ENCODE measurements around the gene OR51B4. TPM values are rescaled to one million over a fixed set of nuclear protein-coding genes. Genes with fewer than 3 reads are reported as not detected.

The OR51B4 gene
- total RNA-seq, 2 donors from 2014 or later: not detected

- Mint-ChIP-seq H3K36me3 (ENCODE audit: low read depth) (no peaks in the 10 kb centered on the region), H3K27ac (no peak overlapping the region), H3K9me3 (no peaks in the 10 kb centered on the region), H3K4me3 (no peak overlapping the region), H3K4me1 (peaks cover 3% of the 10 kb centered on the region), H3K27me3 (ENCODE audit: insufficient read depth) (no peaks in the 10 kb centered on the region)
- H3K4me1 ChIP-seq (ENCODE audit: control insufficient read depth, insufficient read depth, low read length): no peaks in the 10 kb centered on the region
- no peak for TF ChIP-seq CTCF (conservative IDR thresholded peaks at IDR 0.05)
- no peak overlapping the region for H3K4me3 ChIP-seq (ENCODE audit: low read length)
- H3K27ac ChIP-seq (ENCODE audit: low read depth, low read length): no peak overlapping the region
- 100% methylated on average over 1 of the region's 1 CpG for WGBS, 2 experiments (ENCODE audit: insufficient coverage in 1 of 2, insufficient read length in 1 of 2)
- no peaks in the 10 kb centered on the region for H3K9me3 ChIP-seq (ENCODE audit: control insufficient read depth, low read length)
- H3K9ac ChIP-seq (ENCODE audit: extremely low read depth, low read length, poor library complexity, severe bottlenecking): no peak overlapping the region
- H3K36me3 ChIP-seq (ENCODE audit: control insufficient read depth, insufficient read depth, low read length): no peaks in the 10 kb centered on the region
- H3K27me3 ChIP-seq (ENCODE audit: control insufficient read depth, insufficient read depth, low read length, poor library complexity, severe bottlenecking): no peaks in the 10 kb centered on the region
- DNase-seq: no peak
Measured at GRCh38 chr11:5310423-5310822, 8.7 kb upstream of the OR51B4 start.

- Histone ChIP-seq H3K27me3 (ENCODE audit: control insufficient read depth, insufficient read depth, low read length, poor library complexity, severe bottlenecking) (no peaks in the 10 kb centered on the region), H3K27ac (ENCODE audit: low read depth, low read length) (no peak overlapping the region), H3K9ac (ENCODE audit: extremely low read depth, low read length, poor library complexity, severe bottlenecking) (no peak overlapping the region), H3K4me3 (ENCODE audit: low read length) (no peak overlapping the region), H3K9me3 (ENCODE audit: control insufficient read depth, low read length) (no peaks in the 10 kb centered on the region), H3K4me1 (ENCODE audit: control insufficient read depth, insufficient read depth, low read length) (no peaks in the 10 kb centered on the region), H3K36me3 (ENCODE audit: control insufficient read depth, insufficient read depth, low read length) (no peaks in the 10 kb centered on the region)
- Mint-ChIP-seq H3K4me1 (peaks cover 3% of the 10 kb centered on the region), H3K27me3 (ENCODE audit: insufficient read depth) (no peaks in the 10 kb centered on the region), H3K27ac (no peak overlapping the region), H3K4me3 (no peak overlapping the region), H3K36me3 (ENCODE audit: low read depth) (no peaks in the 10 kb centered on the region), H3K9me3 (no peaks in the 10 kb centered on the region)
- WGBS, 2 experiments (ENCODE audit: insufficient coverage in 1 of 2, insufficient read length in 1 of 2): 91% methylated on average over 2 of the region's 2 CpGs; no CpG with 5 or more reads in 1 of the 2 experiments
- no peak for TF ChIP-seq CTCF (conservative IDR thresholded peaks at IDR 0.05)
- no peak for DNase-seq
Measured at GRCh38 chr11:5307256-5308019, 5.7 kb upstream of the OR51B4 start.

- H3K4me3 ChIP-seq (ENCODE audit: low read length): no peak overlapping the region
- H3K27me3 ChIP-seq (ENCODE audit: control insufficient read depth, insufficient read depth, low read length, poor library complexity, severe bottlenecking): no peaks in the 10 kb centered on the region
- no peaks in the 10 kb centered on the region for H3K36me3 ChIP-seq (ENCODE audit: control insufficient read depth, insufficient read depth, low read length)
- H3K4me1 ChIP-seq (ENCODE audit: control insufficient read depth, insufficient read depth, low read length): no peaks in the 10 kb centered on the region
- H3K9ac ChIP-seq (ENCODE audit: extremely low read depth, low read length, poor library complexity, severe bottlenecking): no peak overlapping the region
- no peak overlapping the region for H3K27ac ChIP-seq (ENCODE audit: low read depth, low read length)
- WGBS, 2 experiments (ENCODE audit: insufficient coverage in 1 of 2, insufficient read length in 1 of 2): 93% methylated on average over 1 of the region's 1 CpG; no CpG with 5 or more reads in 1 of the 2 experiments
- H3K9me3 ChIP-seq (ENCODE audit: control insufficient read depth, low read length): no peaks in the 10 kb centered on the region
- TF ChIP-seq CTCF (conservative IDR thresholded peaks at IDR 0.05): no peak
- Mint-ChIP-seq H3K4me1 (peaks cover 10% of the 10 kb centered on the region), H3K27me3 (ENCODE audit: insufficient read depth) (no peaks in the 10 kb centered on the region), H3K4me3 (no peak overlapping the region), H3K9me3 (no peaks in the 10 kb centered on the region), H3K27ac (no peak overlapping the region), H3K36me3 (ENCODE audit: low read depth) (no peaks in the 10 kb centered on the region)
- DNase-seq: no peak
Measured at GRCh38 chr11:5304046-5304445, 2.3 kb upstream of the OR51B4 start.

Measured in endodermal cell (in vitro differentiated cells).